Heart right ventricle (tissue), 16 donors: ENCODE measurements around the gene VSTM2B. TPM values are rescaled to one million over a fixed set of nuclear protein-coding genes. Genes with fewer than 3 reads are reported as not detected.
"Not testable (repeated sequence)": the region's sequence is repeated elsewhere in the genome, so short reads cannot be mapped to it uniquely, and the experiment has no call there.

Experiments
- ATAC-seq, 8 donors: fragments of 200-7000 bp; cut with Tn5 transposase; one replicate each; pipeline ENCODE4 v1.9.1; 2020; ENCODE audit warnings: mild to moderate bottlenecking in 8 of 8, moderate library complexity in 8 of 8, moderate number of reproducible peaks in 1 of 8
- DNase-seq, 2 donors: peaks; one replicate each; pipeline ENCODE4 v3.0.0-alpha.2; 2020
- H3K27ac ChIP-seq, 10 donors: fragments of 200-600 bp; sonication (generic) in 2 of 10; one replicate each; pipeline versions ENCODE4 v1.5.0 to v1.8.0; 2020 to 2022; ENCODE audit warnings: mild to moderate bottlenecking in 3 of 10
- H3K27me3 ChIP-seq, 7 donors: fragments of 200-600 bp; one replicate each; pipeline ENCODE4 v1.8.0; 2021 to 2022; ENCODE audit warnings: mild to moderate bottlenecking in 2 of 7
- H3K36me3 ChIP-seq, 9 donors: fragments of 200-600 bp; sonication (generic) in 1 of 9; one replicate each; pipeline versions ENCODE4 v1.5.0 to v1.8.0; 2020 to 2022; ENCODE audit warnings: mild to moderate bottlenecking in 2 of 9
- H3K4me1 ChIP-seq, 9 donors: fragments of 200-600 bp; sonication (generic) in 1 of 9; one replicate each; pipeline versions ENCODE4 v1.5.0 to v1.8.0; 2020 to 2022; ENCODE audit warnings: mild to moderate bottlenecking in 4 of 9
- H3K4me3 ChIP-seq, 10 donors: fragments of 200-600 bp; sonication (generic) in 2 of 10; one replicate each; pipeline versions ENCODE4 v1.5.0 to v1.8.0; 2020 to 2022; ENCODE audit warnings: mild to moderate bottlenecking in 7 of 10, moderate library complexity in 2 of 10
- H3K9me3 ChIP-seq, 11 donors: fragments of 200-600 bp in 10 of 11; sonication (generic) in 2 of 11; one replicate each; pipeline versions ENCODE4 v1.5.0 to v1.8.0; 2013 to 2022; ENCODE audit warnings: mild to moderate bottlenecking in 2 of 11, control low read depth in 1 of 11, moderate library complexity in 1 of 11
- WGBS, 2 donors: extraction: QIAGEN DNeasy Blood & Tissue Kit; methylation state at CpG; one replicate each; pipeline ENCODE4 v1.1.7; 2013; ENCODE audit warnings: inconsistent platforms in 1 of 2; 5-methylcytosine and 5-hydroxymethylcytosine counted together
- intact Hi-C, 10 donors: fragments of 100-400 bp; cut with DNase I; formaldehyde crosslinking; loops; one replicate each; pipeline versions ENCODE4 v1.11.1 to v1.14.2; 2022
- polyA plus RNA-seq, 2 donors: library from polyadenylated mRNA; stranded (reverse); fragments of 200-250 nt; gene quantifications; one replicate each; pipeline ENCODE4 v1.2.3, GENCODE V29; 2013
- total RNA-seq, 10 donors: library from RNA; stranded (reverse); fragmentation: NEBNext Ultra II Directional in 3 of 10; extraction: Animal tissue kit (Norgen Biotek cat#: 25700) in 3 of 10; gene quantifications; one replicate each; pipeline versions ENCODE4 v1.2.1 to v1.2.4, GENCODE V29; 2021 to 2023
- TF ChIP-seq, protein P1 (sequence below), 9 donors: fragments of 200-600 bp; sonication (generic) in 2 of 9; IDR thresholded peaks; one replicate each; pipeline versions ENCODE4 v1.5.0 to v1.8.0; 2021 to 2022; ENCODE audit warnings: antibody characterized with exemption in 9 of 9, mild to moderate bottlenecking in 5 of 9, moderate library complexity in 1 of 9
- donor health status: Arrhythmogenic right ventricular cardiomyopathy.
- donor health status: ischemic (EF 13 %, LVEDD 7.1; RV severe dilation, severe dysfunction).
- donor health status: healthy with polysubstance abuse.
- donor health status: DM: no; HTN: yes; CAD: no.
- donor health status: DM: no; HTN: no; CAD: no.
- donor health status: ischemic (EF 25% LVEDD 6.9; RV normal size, moderate dysfunction).
- donor health status: ischemic (EF 25% LVEDD 5.7; RV mildly dilated, moderate dysfunction).
- donor health status: healthy.
- donor health status: DM: yes; HTN: yes; CAD: no.
- donor health status: Ischemic cardiomyopathy.
- donor health status: ischemic (EF 35%, LVEDD 5.7; RV mildly dilated, moderate dysfunction).
- donor health status: nonischemic (EF 11% LVEDD 7.7; RV severe dilation, severe dysfunction).
- donor health status: DM: yes; HTN: yes; CAD: no.
- donor health status: PGD.
- donor health status: ischemic (EF 29% LVEDD 5.4; RV normal size, mild dysfunction).
- donor health status: nonischemic (EF 23%, LVEDD 6.1; RV moderate dilation, normal function).

The VSTM2B gene
- total and polyA plus RNA-seq, 12 donors: not detected

DNA sequence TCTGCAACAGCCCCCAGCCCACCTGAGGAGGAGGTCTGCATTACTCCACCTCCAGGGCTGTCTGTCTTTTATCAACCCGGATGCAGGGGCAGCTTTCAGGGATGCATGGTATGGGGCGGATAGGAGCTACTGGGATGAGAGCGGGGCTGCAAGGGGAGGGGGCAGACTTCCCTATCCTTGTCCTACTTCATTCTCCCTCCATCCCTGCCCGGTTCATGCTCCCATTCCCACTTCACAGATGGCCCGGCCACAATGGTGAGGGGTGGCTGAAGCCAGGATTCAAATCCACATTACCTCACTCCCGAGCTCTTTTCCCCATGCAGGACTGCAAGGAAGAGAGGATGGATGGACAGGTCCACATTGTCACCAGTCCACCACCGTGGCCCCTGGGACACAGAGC, 40.5 kb upstream of the VSTM2B start:
- TF ChIP-seq, protein P1, sequence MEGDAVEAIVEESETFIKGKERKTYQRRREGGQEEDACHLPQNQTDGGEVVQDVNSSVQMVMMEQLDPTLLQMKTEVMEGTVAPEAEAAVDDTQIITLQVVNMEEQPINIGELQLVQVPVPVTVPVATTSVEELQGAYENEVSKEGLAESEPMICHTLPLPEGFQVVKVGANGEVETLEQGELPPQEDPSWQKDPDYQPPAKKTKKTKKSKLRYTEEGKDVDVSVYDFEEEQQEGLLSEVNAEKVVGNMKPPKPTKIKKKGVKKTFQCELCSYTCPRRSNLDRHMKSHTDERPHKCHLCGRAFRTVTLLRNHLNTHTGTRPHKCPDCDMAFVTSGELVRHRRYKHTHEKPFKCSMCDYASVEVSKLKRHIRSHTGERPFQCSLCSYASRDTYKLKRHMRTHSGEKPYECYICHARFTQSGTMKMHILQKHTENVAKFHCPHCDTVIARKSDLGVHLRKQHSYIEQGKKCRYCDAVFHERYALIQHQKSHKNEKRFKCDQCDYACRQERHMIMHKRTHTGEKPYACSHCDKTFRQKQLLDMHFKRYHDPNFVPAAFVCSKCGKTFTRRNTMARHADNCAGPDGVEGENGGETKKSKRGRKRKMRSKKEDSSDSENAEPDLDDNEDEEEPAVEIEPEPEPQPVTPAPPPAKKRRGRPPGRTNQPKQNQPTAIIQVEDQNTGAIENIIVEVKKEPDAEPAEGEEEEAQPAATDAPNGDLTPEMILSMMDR (IDR thresholded peaks at IDR 0.05): no peak
- Histone ChIP-seq H3K36me3 (no peaks in the 10 kb centered on the region), H3K4me3 (no peak overlapping the region), H3K27ac (no peak overlapping the region), H3K4me1 (no peaks in the 10 kb centered on the region), H3K27me3 (peaks cover 0 to 38% (median 9%) of the 10 kb centered on the region in 7 donors), H3K9me3 (peaks cover 0 to 12% (median 0%) of the 10 kb centered on the region in 11 donors)
- DNase-seq (no peak), ATAC-seq (no peak)
- intact Hi-C loops: no loop called here
- WGBS, 2 donors: 63 to 66% methylated on average over 7 of the region's 7 CpGs

DNA sequence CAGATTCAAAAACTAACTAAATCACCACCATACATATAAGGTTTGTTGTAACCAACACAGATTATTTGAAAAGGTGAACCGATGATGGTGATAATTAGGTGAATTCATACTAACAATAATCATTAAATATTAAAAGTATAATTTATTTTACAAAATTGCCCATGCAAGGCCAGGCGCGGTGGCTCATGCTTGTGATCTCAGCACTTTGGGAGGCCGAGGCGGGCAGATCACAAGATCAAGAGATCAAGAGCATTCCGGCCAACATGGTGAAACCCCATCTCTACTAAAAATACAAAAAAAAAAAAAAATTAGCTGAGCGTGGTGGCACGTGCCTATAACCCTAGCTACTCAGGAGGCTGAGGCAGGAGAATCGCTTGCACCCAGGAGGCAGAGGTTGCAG, 38.8 kb upstream of the VSTM2B start:
- H3K4me1 ChIP-seq, intact Hi-C loops, H3K36me3 ChIP-seq, H3K4me3 ChIP-seq, H3K27ac ChIP-seq, H3K9me3 ChIP-seq, ATAC-seq, DNase-seq: not testable (repeated sequence)
- 89% methylated on average over 9 of the region's 9 CpGs for WGBS, 2 donors
- peaks cover 0 to 46% (median 14%) of the 10 kb centered on the region in 7 donors for H3K27me3 ChIP-seq

DNA sequence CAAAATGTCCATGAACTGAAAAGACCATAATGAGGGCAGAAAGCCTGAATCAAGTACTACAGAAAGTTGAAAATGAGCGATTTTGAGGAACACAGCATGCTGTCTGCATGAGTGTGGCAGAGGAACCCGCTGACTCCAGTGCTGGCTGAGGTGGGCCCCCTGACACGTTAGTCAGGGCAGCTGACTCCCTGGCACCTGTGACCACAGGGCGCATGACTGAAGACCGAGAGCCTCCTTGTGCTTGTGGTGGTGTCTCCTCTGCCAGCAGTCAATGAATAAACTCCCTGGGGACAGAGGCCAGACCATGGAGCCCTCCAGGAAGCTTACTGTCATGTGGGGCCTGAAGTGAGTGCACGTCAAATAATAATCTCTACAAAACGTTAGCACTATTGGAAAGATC, 38.4 kb upstream of the VSTM2B start:
- intact Hi-C loops: no loop called here
- Histone ChIP-seq H3K4me3 (no peak overlapping the region), H3K36me3 (no peaks in the 10 kb centered on the region), H3K27ac (no peak overlapping the region), H3K9me3 (no peaks in the 10 kb centered on the region), H3K4me1 (no peaks in the 10 kb centered on the region), H3K27me3 (peaks cover 0 to 48% (median 17%) of the 10 kb centered on the region in 7 donors)
- no peak for ATAC-seq
- TF ChIP-seq, protein P1 (IDR thresholded peaks at IDR 0.05): no peak
- WGBS, 2 donors: 55 to 59% methylated on average over 7 of the region's 7 CpGs
- DNase-seq: no peak

DNA sequence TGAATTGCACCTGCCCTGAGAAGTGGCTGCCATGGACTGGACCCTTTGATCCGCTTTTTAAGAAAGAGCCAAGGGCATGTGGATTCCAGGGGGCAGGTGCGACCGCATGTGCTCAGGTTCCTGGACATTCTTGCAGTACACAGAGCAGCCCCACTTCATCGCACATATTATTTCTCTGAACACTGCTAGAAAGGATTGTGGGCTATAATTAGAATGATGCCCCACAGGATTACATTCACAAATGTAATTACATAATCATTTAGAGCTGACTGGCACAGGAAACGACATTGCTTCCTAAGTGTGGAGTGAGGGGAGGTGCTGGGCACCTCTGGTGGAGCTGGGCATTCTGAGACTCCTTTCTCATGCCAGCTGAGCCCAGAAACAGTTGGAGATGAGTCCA, 37.5 kb upstream of the VSTM2B start:
- no peak for DNase-seq
- Histone ChIP-seq H3K27me3 (peaks cover 0 to 50% (median 22%) of the 10 kb centered on the region in 7 donors), H3K9me3 (no peaks in the 10 kb centered on the region), H3K4me3 (no peak overlapping the region), H3K27ac (no peak overlapping the region), H3K4me1 (peaks cover 0 to 6% (median 0%) of the 10 kb centered on the region in 9 donors), H3K36me3 (no peaks in the 10 kb centered on the region)
- intact Hi-C loops: no loop called here
- 77 to 80% methylated on average over 5 of the region's 5 CpGs for WGBS, 2 donors
- no peak for ATAC-seq
- TF ChIP-seq, protein P1 (IDR thresholded peaks at IDR 0.05): no peak

DNA sequence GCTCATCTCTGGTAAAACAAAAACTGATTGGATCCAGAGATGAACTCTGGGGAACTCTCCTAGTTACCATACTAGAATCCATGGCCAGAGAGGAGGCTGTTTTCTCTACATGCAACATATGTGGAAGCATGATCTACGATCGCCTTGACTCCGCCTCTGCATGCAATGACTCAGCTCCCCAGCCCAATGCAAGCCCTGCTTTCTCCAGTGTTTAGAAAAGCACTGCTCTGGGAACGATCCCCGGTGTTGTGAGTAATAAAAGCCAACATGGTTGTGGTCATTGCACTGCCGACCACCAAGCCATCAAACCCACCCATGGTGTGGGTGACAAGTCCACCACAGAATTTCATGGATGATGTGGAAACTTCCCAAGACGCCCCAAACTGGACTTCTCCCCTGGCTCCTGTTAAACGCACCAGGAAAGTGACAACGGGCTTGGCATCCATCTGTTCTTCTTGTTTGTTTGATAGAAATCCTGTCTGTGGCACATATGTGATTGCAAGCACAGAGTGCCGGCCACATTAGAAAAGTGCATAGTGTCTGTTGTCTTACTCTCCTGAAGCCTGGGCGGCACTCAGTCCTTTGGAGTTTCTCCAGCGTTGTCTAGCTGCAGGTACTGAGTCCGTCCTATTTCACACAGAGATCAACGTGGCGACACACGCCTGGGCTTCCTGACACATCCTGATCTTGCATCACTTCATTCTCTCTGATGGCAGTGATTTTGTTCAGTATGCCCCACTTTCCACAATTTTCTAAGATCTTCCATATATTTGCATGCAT, 36.4 kb upstream of the VSTM2B start:
- 81 to 85% methylated on average over 16 of the region's 16 CpGs for WGBS, 2 donors
- Histone ChIP-seq H3K36me3 (no peaks in the 10 kb centered on the region), H3K4me3 (no peak overlapping the region), H3K27me3 (peaks cover 0 to 47% (median 23%) of the 10 kb centered on the region in 7 donors), H3K27ac (no peak overlapping the region), H3K9me3 (no peaks in the 10 kb centered on the region), H3K4me1 (peaks cover 0 to 6% (median 0%) of the 10 kb centered on the region in 9 donors)
- TF ChIP-seq, protein P1 (IDR thresholded peaks at IDR 0.05): no peak
- ATAC-seq (no peak), DNase-seq (no peak)
- intact Hi-C loops: no loop called here
